Measurements from ENCODE around the gene DEFB123. TPM values are rescaled to one million over a fixed set of nuclear protein-coding genes. Genes with fewer than 3 reads are reported as not detected.
"Not testable (repeated sequence)": the region's sequence is repeated elsewhere in the genome, so short reads cannot be mapped to it uniquely, and the experiment has no call there.

Gene DEFB123
- total RNA-seq, 2 experiments from 2014 or later: not detected

GRCh38 chr20:31425797-31426196 is 14.6 kb upstream of the DEFB123 start:
- CTCF ChIA-PET (ENCODE audit: unreplicated experiment): no interaction called here
- intact Hi-C loops (cut with micrococcal nuclease; ENCODE audit: unreplicated experiment): no loop called here
- BruUV-seq (replicated peaks): no TSS peak

DNA sequence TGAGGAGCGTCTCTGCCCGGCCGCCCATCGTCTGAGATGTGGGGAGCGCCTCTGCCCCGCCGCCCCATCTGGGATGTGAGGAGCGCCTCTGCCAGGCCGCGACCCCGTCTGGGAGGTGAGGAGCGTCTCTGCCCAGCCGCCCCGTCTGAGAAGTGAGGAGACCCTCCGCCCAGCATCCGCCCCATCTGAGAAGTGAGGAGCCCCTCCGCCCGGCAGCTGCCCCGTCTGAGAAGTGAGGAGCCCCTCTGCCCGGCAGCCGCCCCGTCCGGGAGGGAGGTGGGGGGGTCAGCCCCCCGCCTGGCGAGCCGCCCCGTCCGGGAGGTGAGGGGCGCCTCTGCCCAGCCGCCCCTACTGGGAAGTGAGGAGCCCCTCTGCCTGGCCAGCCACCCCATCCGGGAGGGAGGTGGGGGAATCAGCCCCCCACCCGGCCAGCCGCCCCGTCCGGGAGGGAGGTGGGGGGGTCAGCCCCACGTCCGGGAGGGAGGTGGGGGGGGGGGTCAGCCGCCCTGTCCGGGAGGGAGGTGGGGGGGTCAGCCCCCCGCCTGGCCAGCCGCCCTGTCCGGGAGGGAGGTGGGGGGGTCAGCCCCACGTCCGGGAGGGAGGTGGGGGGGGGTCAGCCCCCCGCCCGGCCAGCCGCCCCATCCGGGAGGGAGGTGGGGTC is 13.4 kb upstream of the DEFB123 start:
- H3K4me3 ChIP-seq (ENCODE audit: low read depth, low read length, poor library complexity, severe bottlenecking); H3K36me3 ChIP-seq (ENCODE audit: insufficient read depth, low read length); H3K27ac ChIP-seq (ENCODE audit: low read depth, low read length, poor library complexity, severe bottlenecking); BruUV-seq (replicated peaks); H3K4me2 ChIP-seq (ENCODE audit: low read length); H3K79me2 ChIP-seq (ENCODE audit: insufficient read depth, low read depth, low read length); POLR2A ChIA-PET; DNase-seq (ENCODE audit: low spot score); H3K9me2 ChIP-seq (ENCODE audit: insufficient read depth, low read length); H3K4me1 ChIP-seq (ENCODE audit: insufficient read depth, low read length, poor library complexity, severe bottlenecking); intact Hi-C loops (cut with micrococcal nuclease; ENCODE audit: unreplicated experiment); H4K20me1 ChIP-seq (ENCODE audit: insufficient read depth, low read length); CTCF ChIA-PET (ENCODE audit: unreplicated experiment); H3K9me3 ChIP-seq (ENCODE audit: low read length); H2AFZ ChIP-seq (ENCODE audit: low read length): not testable (repeated sequence)

More at GRCh38 chr20:31425797-31426196, 14.6 kb upstream of the DEFB123 start:
- POLR2A ChIA-PET: no interaction called here
- Histone ChIP-seq H3K4me3 (ENCODE audit: low read depth, low read length, poor library complexity, severe bottlenecking) (no peak overlapping the region), H3K4me1 (ENCODE audit: insufficient read depth, low read length, poor library complexity, severe bottlenecking) (no peaks in the 10 kb centered on the region), H3K79me2 (ENCODE audit: insufficient read depth, low read depth, low read length) (no peaks in the 10 kb centered on the region), H2AFZ (ENCODE audit: low read length) (no peak overlapping the region), H3K4me2 (ENCODE audit: low read length) (no peak overlapping the region), H3K27ac (ENCODE audit: low read depth, low read length, poor library complexity, severe bottlenecking) (no peak overlapping the region), H3K9me2 (ENCODE audit: insufficient read depth, low read length) (no peaks in the 10 kb centered on the region), H3K36me3 (ENCODE audit: insufficient read depth, low read length) (no peaks in the 10 kb centered on the region), H4K20me1 (ENCODE audit: insufficient read depth, low read length) (no peaks in the 10 kb centered on the region), H3K9me3 (ENCODE audit: low read length) (no peaks in the 10 kb centered on the region)
- TF ChIP-seq, protein P1, sequence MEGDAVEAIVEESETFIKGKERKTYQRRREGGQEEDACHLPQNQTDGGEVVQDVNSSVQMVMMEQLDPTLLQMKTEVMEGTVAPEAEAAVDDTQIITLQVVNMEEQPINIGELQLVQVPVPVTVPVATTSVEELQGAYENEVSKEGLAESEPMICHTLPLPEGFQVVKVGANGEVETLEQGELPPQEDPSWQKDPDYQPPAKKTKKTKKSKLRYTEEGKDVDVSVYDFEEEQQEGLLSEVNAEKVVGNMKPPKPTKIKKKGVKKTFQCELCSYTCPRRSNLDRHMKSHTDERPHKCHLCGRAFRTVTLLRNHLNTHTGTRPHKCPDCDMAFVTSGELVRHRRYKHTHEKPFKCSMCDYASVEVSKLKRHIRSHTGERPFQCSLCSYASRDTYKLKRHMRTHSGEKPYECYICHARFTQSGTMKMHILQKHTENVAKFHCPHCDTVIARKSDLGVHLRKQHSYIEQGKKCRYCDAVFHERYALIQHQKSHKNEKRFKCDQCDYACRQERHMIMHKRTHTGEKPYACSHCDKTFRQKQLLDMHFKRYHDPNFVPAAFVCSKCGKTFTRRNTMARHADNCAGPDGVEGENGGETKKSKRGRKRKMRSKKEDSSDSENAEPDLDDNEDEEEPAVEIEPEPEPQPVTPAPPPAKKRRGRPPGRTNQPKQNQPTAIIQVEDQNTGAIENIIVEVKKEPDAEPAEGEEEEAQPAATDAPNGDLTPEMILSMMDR (conservative IDR thresholded peaks at IDR 0.05; ENCODE audit: low read length): no peak
- no peak for TF ChIP-seq EZH2phosphoT487 (IDR thresholded peaks at IDR 0.05; ENCODE audit: borderline replicate concordance, low read depth, low read length)
- DNase-seq (ENCODE audit: low spot score): no peak

DNA sequence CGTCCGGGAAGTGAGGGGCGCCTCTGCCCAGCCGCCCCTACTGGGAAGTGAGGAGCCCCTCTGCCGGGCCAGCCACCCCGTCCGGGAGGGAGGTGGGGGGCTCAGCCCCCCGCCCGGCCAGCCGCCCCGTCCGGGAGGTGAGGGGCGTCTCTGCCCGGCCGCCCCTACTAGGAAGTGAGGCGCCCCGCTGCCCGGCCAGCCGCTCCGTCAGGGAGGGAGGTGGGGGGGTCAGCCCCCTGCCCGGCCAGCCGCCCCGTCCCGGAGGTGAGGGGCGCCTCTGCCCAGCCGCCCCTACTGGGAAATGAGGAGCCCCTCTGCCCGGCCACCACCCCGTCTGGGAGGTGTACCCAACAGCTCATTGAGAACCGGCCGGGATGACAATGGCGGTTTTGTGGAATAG is 12.9 kb upstream of the DEFB123 start:
- CTCF ChIA-PET (ENCODE audit: unreplicated experiment); H3K36me3 ChIP-seq (ENCODE audit: insufficient read depth, low read length); H3K4me3 ChIP-seq (ENCODE audit: low read depth, low read length, poor library complexity, severe bottlenecking); H3K4me2 ChIP-seq (ENCODE audit: low read length); H4K20me1 ChIP-seq (ENCODE audit: insufficient read depth, low read length); intact Hi-C loops (cut with micrococcal nuclease; ENCODE audit: unreplicated experiment); H2AFZ ChIP-seq (ENCODE audit: low read length); DNase-seq (ENCODE audit: low spot score); POLR2A ChIA-PET; H3K9me2 ChIP-seq (ENCODE audit: insufficient read depth, low read length); BruUV-seq (replicated peaks); H3K27ac ChIP-seq (ENCODE audit: low read depth, low read length, poor library complexity, severe bottlenecking); H3K9me3 ChIP-seq (ENCODE audit: low read length); H3K79me2 ChIP-seq (ENCODE audit: insufficient read depth, low read depth, low read length); H3K4me1 ChIP-seq (ENCODE audit: insufficient read depth, low read length, poor library complexity, severe bottlenecking): not testable (repeated sequence)

Data from OCI-LY7 (cell line).